ENCODE results near the gene AMY1A.
"Not testable (repeated sequence)": the region's sequence is repeated elsewhere in the genome, so short reads cannot be mapped to it uniquely, and the experiment has no call there.

AMY1A gene

GRCh38 chr1:103655460-103655859 is at the start of gene AMY1A:
TSS of gene AMY1A (plus strand) at chr1:103655760. CDS start at chr1:103656331, 571 bp downstream.
- DNase-seq (ENCODE audit: low spot score); in situ Hi-C loops (cut with MboI; ENCODE audit: low sequenced_read_pairs, unreplicated experiment): not testable (repeated sequence)

GRCh38 chr1:103616362-103616761 is 39.2 kb upstream of the AMY1A start:
- TF ChIP-seq CTCF (IDR thresholded peaks at IDR 0.05; ENCODE audit: borderline replicate concordance, control extremely low read depth, extremely low read depth, insufficient read depth, missing control alignments), result no peak
- in situ Hi-C loops (cut with MboI; ENCODE audit: low sequenced_read_pairs, unreplicated experiment), result no loop called here
- no peak for DNase-seq (ENCODE audit: low spot score)

- DNase-seq (ENCODE audit: low spot score), result not testable (repeated sequence)
Observed at GRCh38 chr1:103616994-103617477, 38.5 kb upstream of the AMY1A start, which contains the start of gene AMY2A. TSS of gene AMY2A (plus strand) at chr1:103617427. CDS start at chr1:103617441, 14 bp downstream.

GRCh38 chr1:103627436-103627835 is 28.1 kb upstream of the AMY1A start:
- DNase-seq (ENCODE audit: low spot score); in situ Hi-C loops (cut with MboI; ENCODE audit: low sequenced_read_pairs, unreplicated experiment): not testable (repeated sequence)

More at GRCh38 chr1:103616994-103617477, 38.5 kb upstream of the AMY1A start, which contains the start of gene AMY2A:
- in situ Hi-C loops (cut with MboI; ENCODE audit: low sequenced_read_pairs, unreplicated experiment), result not testable (repeated sequence)

- in situ Hi-C loops (cut with MboI; ENCODE audit: low sequenced_read_pairs, unreplicated experiment); DNase-seq (ENCODE audit: low spot score): not testable (repeated sequence)
Observed at GRCh38 chr1:103641194-103641593, 14.4 kb upstream of the AMY1A start.

- DNase-seq (ENCODE audit: low spot score); in situ Hi-C loops (cut with MboI; ENCODE audit: low sequenced_read_pairs, unreplicated experiment): not testable (repeated sequence)
Observed at GRCh38 chr1:103643908-103644307, 11.7 kb upstream of the AMY1A start.

- in situ Hi-C loops (cut with MboI; ENCODE audit: low sequenced_read_pairs, unreplicated experiment); DNase-seq (ENCODE audit: low spot score): not testable (repeated sequence)
Observed at GRCh38 chr1:103650305-103650704, 5.3 kb upstream of the AMY1A start.

- in situ Hi-C loops (cut with MboI; ENCODE audit: low sequenced_read_pairs, unreplicated experiment); DNase-seq (ENCODE audit: low spot score): not testable (repeated sequence)
Observed at GRCh38 chr1:103650889-103651288, 4.7 kb upstream of the AMY1A start.

GRCh38 chr1:103654133-103654532 is 1.4 kb upstream of the AMY1A start:
- in situ Hi-C loops (cut with MboI; ENCODE audit: low sequenced_read_pairs, unreplicated experiment), result not testable (repeated sequence)

GRCh38 chr1:103676335-103676734 is 20.8 kb downstream of the AMY1A start:
- DNase-seq (ENCODE audit: low spot score); in situ Hi-C loops (cut with MboI; ENCODE audit: low sequenced_read_pairs, unreplicated experiment): not testable (repeated sequence)

More at GRCh38 chr1:103654133-103654532, 1.4 kb upstream of the AMY1A start:
- DNase-seq (ENCODE audit: low spot score), result not testable (repeated sequence)

- DNase-seq (ENCODE audit: low spot score); in situ Hi-C loops (cut with MboI; ENCODE audit: low sequenced_read_pairs, unreplicated experiment): not testable (repeated sequence)
Observed at GRCh38 chr1:103696110-103696509, 40.5 kb downstream of the AMY1A start, which contains the start of gene AMY1B. TSS of gene AMY1B (minus strand) at chr1:103696210. CDS start at chr1:103695639, 571 bp downstream.

- in situ Hi-C loops (cut with MboI; ENCODE audit: low sequenced_read_pairs, unreplicated experiment); DNase-seq (ENCODE audit: low spot score): not testable (repeated sequence)
Observed at GRCh38 chr1:103697430-103697829, 41.9 kb downstream of the AMY1A start.

GRCh38 chr1:103700669-103701068 is 45.1 kb downstream of the AMY1A start:
- DNase-seq (ENCODE audit: low spot score); in situ Hi-C loops (cut with MboI; ENCODE audit: low sequenced_read_pairs, unreplicated experiment): not testable (repeated sequence)

- in situ Hi-C loops (cut with MboI; ENCODE audit: low sequenced_read_pairs, unreplicated experiment); DNase-seq (ENCODE audit: low spot score): not testable (repeated sequence)
Observed at GRCh38 chr1:103701256-103701655, 45.7 kb downstream of the AMY1A start.

GRCh38 chr1:103707670-103708069 is 52.1 kb downstream of the AMY1A start:
- DNase-seq (ENCODE audit: low spot score); in situ Hi-C loops (cut with MboI; ENCODE audit: low sequenced_read_pairs, unreplicated experiment): not testable (repeated sequence)

GRCh38 chr1:103710381-103710780 is 54.8 kb downstream of the AMY1A start:
- in situ Hi-C loops (cut with MboI; ENCODE audit: low sequenced_read_pairs, unreplicated experiment); DNase-seq (ENCODE audit: low spot score): not testable (repeated sequence)
